ENCODE data around the gene AWAT2. TPM values are rescaled to one million over a fixed set of nuclear protein-coding genes. Genes with fewer than 3 reads are reported as not detected.
A peak's percentile ranks its signal among the peaks of the same experiment; 100 is the strongest.

The AWAT2 gene
- total RNA-seq, 2 experiments from 2014 or later = not detected

DNA sequence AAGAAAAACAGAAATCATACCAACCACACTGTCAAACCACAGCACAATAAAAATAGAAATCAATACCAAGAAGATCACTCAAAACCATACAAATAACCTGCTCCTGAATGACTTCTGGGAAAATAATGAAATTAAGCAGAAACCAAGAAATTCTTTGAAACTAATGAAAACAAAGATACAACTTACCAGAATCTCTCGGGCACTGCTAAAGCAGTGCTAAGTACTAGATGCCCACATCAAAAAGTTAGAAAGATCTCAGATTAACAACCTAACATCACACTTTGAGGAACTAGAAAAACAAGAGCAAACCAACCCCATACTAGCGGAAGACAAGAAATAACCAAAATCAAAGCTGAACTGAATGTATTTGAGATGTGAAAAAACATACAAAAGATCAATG is 33.2 kb downstream of the AWAT2 start:
- DNase-seq (peak in 1 of 14 experiments; percentile 36), ATAC-seq (ENCODE audit: poor library complexity) (no peak)
- H3K27me3 Mint-ChIP-seq = no peaks in the 10 kb centered on the region
- H3K27ac ChIP-seq (ENCODE audit: low read depth in 1 of 2, low read length in 2 of 2) = no peak overlapping the region
- POLR2A ChIA-PET = interaction anchor here (0.7 kb wide), 1 partner anchor 49 kb away, joined by 5 read pairs; no protein-coding TSS in a partner anchor
- H3K4me1 Mint-ChIP-seq (ENCODE audit: low read depth) = peaks cover 15% of the 10 kb centered on the region
- H3K4me3 Mint-ChIP-seq = no peak overlapping the region
- TF ChIP-seq, protein P1, sequence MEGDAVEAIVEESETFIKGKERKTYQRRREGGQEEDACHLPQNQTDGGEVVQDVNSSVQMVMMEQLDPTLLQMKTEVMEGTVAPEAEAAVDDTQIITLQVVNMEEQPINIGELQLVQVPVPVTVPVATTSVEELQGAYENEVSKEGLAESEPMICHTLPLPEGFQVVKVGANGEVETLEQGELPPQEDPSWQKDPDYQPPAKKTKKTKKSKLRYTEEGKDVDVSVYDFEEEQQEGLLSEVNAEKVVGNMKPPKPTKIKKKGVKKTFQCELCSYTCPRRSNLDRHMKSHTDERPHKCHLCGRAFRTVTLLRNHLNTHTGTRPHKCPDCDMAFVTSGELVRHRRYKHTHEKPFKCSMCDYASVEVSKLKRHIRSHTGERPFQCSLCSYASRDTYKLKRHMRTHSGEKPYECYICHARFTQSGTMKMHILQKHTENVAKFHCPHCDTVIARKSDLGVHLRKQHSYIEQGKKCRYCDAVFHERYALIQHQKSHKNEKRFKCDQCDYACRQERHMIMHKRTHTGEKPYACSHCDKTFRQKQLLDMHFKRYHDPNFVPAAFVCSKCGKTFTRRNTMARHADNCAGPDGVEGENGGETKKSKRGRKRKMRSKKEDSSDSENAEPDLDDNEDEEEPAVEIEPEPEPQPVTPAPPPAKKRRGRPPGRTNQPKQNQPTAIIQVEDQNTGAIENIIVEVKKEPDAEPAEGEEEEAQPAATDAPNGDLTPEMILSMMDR (IDR thresholded peaks at IDR 0.05) = no peak
- peaks cover 3% of the 10 kb centered on the region for H3K9me3 Mint-ChIP-seq
- no peak overlapping the region for H3K4me3 ChIP-seq (ENCODE audit: low read length)
- H3K27ac Mint-ChIP-seq = peak overlapping the region; percentile 69
- H3K36me3 ChIP-seq (ENCODE audit: insufficient read depth, low read length) = no peaks in the 10 kb centered on the region
- no peaks in the 10 kb centered on the region for H3K27me3 ChIP-seq (ENCODE audit: control insufficient read depth in 1 of 2, insufficient read depth in 2 of 2, low read length in 2 of 2)
- H3K4me1 ChIP-seq (ENCODE audit: insufficient read depth, low read length) = peaks cover 6% of the 10 kb centered on the region
- CTCF ChIA-PET = no interaction called here
- H3K9me3 ChIP-seq (ENCODE audit: control insufficient read depth in 1 of 2, insufficient read depth in 1 of 2, low read length in 2 of 2) = no peaks in the 10 kb centered on the region
- intact Hi-C loops (cut with DNase I, micrococcal nuclease) = no loop called here
- no peaks in the 10 kb centered on the region for H3K36me3 Mint-ChIP-seq (ENCODE audit: low read depth)

DNA sequence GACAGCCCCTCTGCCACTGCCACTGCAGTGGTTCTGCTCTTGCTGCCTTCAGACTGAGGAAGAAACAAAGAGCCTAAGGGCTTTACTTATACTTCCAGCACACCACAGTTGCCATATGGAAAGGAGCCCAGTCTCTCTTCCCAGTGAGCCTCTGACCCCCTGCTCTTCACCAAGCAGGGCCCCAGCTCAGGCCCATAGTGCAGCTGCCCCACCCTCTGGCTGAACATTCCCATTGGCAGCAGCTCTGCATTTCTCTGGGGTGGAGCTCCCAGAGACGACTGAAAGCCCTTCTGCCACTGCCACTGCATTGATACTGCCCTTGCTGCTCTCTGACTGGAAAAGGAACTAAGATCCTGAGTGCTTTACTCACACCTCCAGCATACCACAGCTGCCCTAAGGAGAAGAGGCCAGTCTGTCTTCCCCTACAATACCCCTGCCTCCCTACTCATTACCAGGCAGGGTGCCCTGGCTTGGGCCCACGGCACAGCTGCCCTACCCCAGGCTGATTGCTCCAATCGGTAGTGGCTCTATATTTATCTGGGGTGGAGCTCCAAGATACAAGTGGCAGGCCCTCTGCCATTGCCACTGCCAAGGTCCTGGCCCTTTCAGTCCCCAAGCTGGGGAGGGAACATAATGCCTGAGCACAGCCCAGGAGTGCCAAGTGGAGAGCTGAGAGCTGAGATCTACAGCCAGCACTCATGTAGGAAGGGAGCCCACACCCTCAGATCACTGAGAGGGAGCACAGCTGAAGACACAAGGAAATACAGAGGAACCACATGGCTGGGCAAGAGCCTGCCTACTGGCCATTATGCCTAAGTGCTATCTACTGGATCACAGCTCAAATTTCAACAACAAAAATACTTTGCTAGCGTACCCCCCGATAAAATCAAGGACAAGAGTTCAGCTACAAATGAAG is 36.0 kb downstream of the AWAT2 start:
- CTCF ChIA-PET = no interaction called here

DNA sequence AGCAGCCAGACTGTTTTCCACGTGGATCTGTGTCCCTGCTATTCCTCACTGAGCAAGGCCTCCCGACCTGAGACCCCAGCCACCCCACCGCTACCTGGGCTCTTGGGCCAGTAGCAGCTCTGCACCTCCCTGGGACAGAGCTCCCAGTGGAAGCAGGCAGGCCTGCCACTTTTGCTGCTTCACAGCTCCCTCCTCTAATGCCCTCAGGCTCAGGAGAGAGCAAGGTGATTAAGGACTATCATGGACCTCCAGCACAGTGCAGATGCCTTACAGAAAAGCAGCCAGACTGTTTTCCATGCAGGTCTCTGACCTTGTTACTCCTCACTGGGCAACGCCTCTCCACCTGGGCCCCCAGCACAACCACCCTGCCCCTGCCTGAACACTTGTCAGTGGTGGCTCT is 37.0 kb downstream of the AWAT2 start:
- intact Hi-C loops (cut with DNase I, micrococcal nuclease) = no loop called here
- H3K4me3 Mint-ChIP-seq = no peak overlapping the region
- TF ChIP-seq, protein P1 (IDR thresholded peaks at IDR 0.05) = no peak
- ATAC-seq (ENCODE audit: poor library complexity) (no peak), DNase-seq (no peak)
- Histone ChIP-seq H3K4me1 (ENCODE audit: insufficient read depth, low read length) (peaks cover 6% of the 10 kb centered on the region), H3K4me3 (ENCODE audit: low read length) (no peak overlapping the region), H3K27me3 (ENCODE audit: control insufficient read depth in 1 of 2, insufficient read depth in 2 of 2, low read length in 2 of 2) (no peaks in the 10 kb centered on the region), H3K27ac (ENCODE audit: low read depth in 1 of 2, low read length in 2 of 2) (no peak overlapping the region), H3K36me3 (ENCODE audit: insufficient read depth, low read length) (no peaks in the 10 kb centered on the region), H3K9me3 (ENCODE audit: control insufficient read depth in 1 of 2, insufficient read depth in 1 of 2, low read length in 2 of 2) (no peaks in the 10 kb centered on the region)
- no peak overlapping the region for H3K27ac Mint-ChIP-seq
- ChIA-PET CTCF (interaction anchor here (0.6 kb wide), 1 partner anchor 72 kb away, joined by 3 read pairs; no protein-coding TSS in a partner anchor), POLR2A (no interaction called here)
- no peaks in the 10 kb centered on the region for H3K27me3 Mint-ChIP-seq
- H3K4me1 Mint-ChIP-seq (ENCODE audit: low read depth) = peaks cover 15% of the 10 kb centered on the region
- peaks cover 3% of the 10 kb centered on the region for H3K9me3 Mint-ChIP-seq
- no peaks in the 10 kb centered on the region for H3K36me3 Mint-ChIP-seq (ENCODE audit: low read depth)

More for the DNA sequence above, 36.0 kb downstream of the AWAT2 start:
- H3K4me3 Mint-ChIP-seq = no peak overlapping the region
- H3K27ac ChIP-seq (ENCODE audit: low read depth in 1 of 2, low read length in 2 of 2) = no peak overlapping the region
- no peaks in the 10 kb centered on the region for H3K9me3 ChIP-seq (ENCODE audit: control insufficient read depth in 1 of 2, insufficient read depth in 1 of 2, low read length in 2 of 2)
- no peak for ATAC-seq (ENCODE audit: poor library complexity)
- H3K4me1 ChIP-seq (ENCODE audit: insufficient read depth, low read length) = peaks cover 6% of the 10 kb centered on the region
- H3K4me1 Mint-ChIP-seq (ENCODE audit: low read depth) = peaks cover 15% of the 10 kb centered on the region
- no peak overlapping the region for H3K4me3 ChIP-seq (ENCODE audit: low read length)
- intact Hi-C loops (cut with DNase I, micrococcal nuclease) = no loop called here
- no peaks in the 10 kb centered on the region for H3K27me3 ChIP-seq (ENCODE audit: control insufficient read depth in 1 of 2, insufficient read depth in 2 of 2, low read length in 2 of 2)
- peaks cover 3% of the 10 kb centered on the region for H3K9me3 Mint-ChIP-seq
- H3K27me3 Mint-ChIP-seq = no peaks in the 10 kb centered on the region
- H3K36me3 Mint-ChIP-seq (ENCODE audit: low read depth) = no peaks in the 10 kb centered on the region
- no peak overlapping the region for H3K27ac Mint-ChIP-seq
- TF ChIP-seq, protein P1 (IDR thresholded peaks at IDR 0.05) = no peak
- no peak for DNase-seq
- POLR2A ChIA-PET = interaction anchor here (0.7 kb wide), 1 partner anchor 228 kb away, joined by 4 read pairs; no protein-coding TSS in a partner anchor
- no peaks in the 10 kb centered on the region for H3K36me3 ChIP-seq (ENCODE audit: insufficient read depth, low read length)
